Measurements from ENCODE around the gene CDC42BPB.

Gene CDC42BPB

GRCh38 chr14:103103461-103104388 lies 46.4 kb upstream of the CDC42BPB start (continued):
- TF ChIP-seq ZNF639 (tag by site-specific recombination; IDR thresholded peaks at IDR 0.05) (no peak), ZBTB7A (tag by site-specific recombination; IDR thresholded peaks at IDR 0.05; ENCODE audit: low read depth) (peak; percentile 31; the same call in 1 of the 2 replicates), ZNF354C (tag by site-specific recombination; IDR thresholded peaks at IDR 0.05; ENCODE audit: borderline replicate concordance, low read depth) (no peak), ZFP37 (tag by site-specific recombination; IDR thresholded peaks at IDR 0.05) (no peak), ZNF830 (tag by site-specific recombination; IDR thresholded peaks at IDR 0.05; ENCODE audit: low read depth) (no peak), KLF9 (tag by site-specific recombination; IDR thresholded peaks at IDR 0.05; ENCODE audit: low read depth) (peak; percentile 98), ZNF362 (tag by site-specific recombination; IDR thresholded peaks at IDR 0.05) (no peak), BCL11A (tag by site-specific recombination; IDR thresholded peaks at IDR 0.05; ENCODE audit: low read depth) (0 out of 2 replicates have a peak, but pooled peaks have one; percentile 35), ZNF548 (tag by site-specific recombination; IDR thresholded peaks at IDR 0.05) (no peak), EGR2 (tag by site-specific recombination; IDR thresholded peaks at IDR 0.05; ENCODE audit: low read depth) (peak; percentile 82), KLF1 (tag by site-specific recombination; IDR thresholded peaks at IDR 0.05) (peak; percentile 97), ZNF280D (tag by site-specific recombination; IDR thresholded peaks at IDR 0.05) (no peak), ZBTB26 (tag by site-specific recombination; optimal IDR thresholded peaks at IDR 0.05) (peak; percentile 51), ZNF621 (tag by site-specific recombination; IDR thresholded peaks at IDR 0.05) (no peak), ZNF335 (tag by site-specific recombination; conservative IDR thresholded peaks at IDR 0.05) (peak; percentile 43), ZNF513 (tag by site-specific recombination; IDR thresholded peaks at IDR 0.05) (no peak), YY1 (tag by site-specific recombination; IDR thresholded peaks at IDR 0.05) (no peak), KLF8 (tag by site-specific recombination; IDR thresholded peaks at IDR 0.05) (peak; percentile 88), ZNF791 (tag by site-specific recombination; IDR thresholded peaks at IDR 0.05) (no peak), ZNF426 (tag by site-specific recombination; IDR thresholded peaks at IDR 0.05) (no peak), GLIS1 (tag by site-specific recombination; IDR thresholded peaks at IDR 0.05) (peak; percentile 51), ZNF423 (tag by site-specific recombination; IDR thresholded peaks at IDR 0.05) (0 out of 2 replicates have a peak, but pooled peaks have one; percentile 22), ZNF776 (tag by site-specific recombination; IDR thresholded peaks at IDR 0.05; ENCODE audit: borderline replicate concordance) (no peak), HOXA7 (CRISPR knock-in tag; IDR thresholded peaks at IDR 0.05; ENCODE audit: borderline replicate concordance) (no peak), ZNF549 (tag by site-specific recombination; IDR thresholded peaks at IDR 0.05) (no peak), ZFP69B (tag by site-specific recombination; IDR thresholded peaks at IDR 0.05) (peak; percentile 92), ZNF416 (tag by site-specific recombination; IDR thresholded peaks at IDR 0.05) (no peak), ZBTB11 (tag by site-specific recombination; conservative IDR thresholded peaks at IDR 0.05; ENCODE audit: low read depth) (no peak)
